Prostate gland (tissue), 2 donors: ENCODE results near the gene SGPL1.

ENCODE experiments used
- POLR2AphosphoS5 ChIP-seq: sonication (generic); formaldehyde crosslinking; IDR thresholded peaks from one replicate; pipeline ENCODE4 v1.6.1; 2017; ENCODE audit warnings: antibody characterized with exemption
- TF ChIP-seq, protein P1 (sequence below), 4 experiments: fragments of 200-600 bp in 2 of 4; fragments of 450-650 bp in 2 of 4; sonication (generic) in 2 of 4; IDR thresholded peaks; 1 replicate in 3 of 4; 2 replicates in 1 of 4; pipeline ENCODE4 v1.5.1; 2016 to 2019; ENCODE audit warnings: antibody characterized with exemption in 4 of 4, mild to moderate bottlenecking in 2 of 4, moderate library complexity in 2 of 4

DNA sequence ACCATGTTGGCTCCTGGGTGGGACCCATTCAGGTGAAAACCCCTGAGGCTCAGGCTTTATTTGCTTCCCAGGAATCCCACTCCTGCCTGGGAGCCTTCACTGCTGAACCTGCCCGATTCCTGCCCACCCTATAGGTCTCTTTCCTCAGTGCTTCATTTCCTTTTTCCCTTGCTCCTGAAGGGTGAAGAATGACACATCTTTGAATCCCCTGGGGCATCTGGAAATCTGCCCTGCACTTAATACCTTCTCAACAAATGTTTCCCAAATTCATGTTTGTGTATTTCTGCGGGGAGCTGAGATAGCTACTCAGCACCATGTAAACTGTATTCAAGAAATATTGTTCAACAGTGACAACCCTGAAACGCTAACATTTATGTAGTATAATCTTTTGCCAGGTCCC lies 82.9 kb downstream of the SGPL1 start:
- TF ChIP-seq, protein P1, sequence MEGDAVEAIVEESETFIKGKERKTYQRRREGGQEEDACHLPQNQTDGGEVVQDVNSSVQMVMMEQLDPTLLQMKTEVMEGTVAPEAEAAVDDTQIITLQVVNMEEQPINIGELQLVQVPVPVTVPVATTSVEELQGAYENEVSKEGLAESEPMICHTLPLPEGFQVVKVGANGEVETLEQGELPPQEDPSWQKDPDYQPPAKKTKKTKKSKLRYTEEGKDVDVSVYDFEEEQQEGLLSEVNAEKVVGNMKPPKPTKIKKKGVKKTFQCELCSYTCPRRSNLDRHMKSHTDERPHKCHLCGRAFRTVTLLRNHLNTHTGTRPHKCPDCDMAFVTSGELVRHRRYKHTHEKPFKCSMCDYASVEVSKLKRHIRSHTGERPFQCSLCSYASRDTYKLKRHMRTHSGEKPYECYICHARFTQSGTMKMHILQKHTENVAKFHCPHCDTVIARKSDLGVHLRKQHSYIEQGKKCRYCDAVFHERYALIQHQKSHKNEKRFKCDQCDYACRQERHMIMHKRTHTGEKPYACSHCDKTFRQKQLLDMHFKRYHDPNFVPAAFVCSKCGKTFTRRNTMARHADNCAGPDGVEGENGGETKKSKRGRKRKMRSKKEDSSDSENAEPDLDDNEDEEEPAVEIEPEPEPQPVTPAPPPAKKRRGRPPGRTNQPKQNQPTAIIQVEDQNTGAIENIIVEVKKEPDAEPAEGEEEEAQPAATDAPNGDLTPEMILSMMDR (IDR thresholded peaks at IDR 0.05): no peak
- no peak for TF ChIP-seq POLR2AphosphoS5
